HepG2 (cell line): ENCODE data around the gene SNAI1. TPM values are rescaled to one million over a fixed set of nuclear protein-coding genes. Genes with fewer than 3 reads are reported as not detected.

Experiments used
- BRD4 ChIP-seq: sonication (generic); formaldehyde crosslinking; IDR thresholded peaks from 2 replicates; pipeline ENCODE4 v1.4.0; 2020; ENCODE audit warnings: missing genetic modification reagents
- CHD2 ChIP-seq: IDR thresholded peaks from 2 replicates; pipeline ENCODE4 v1.6.1; 2011; ENCODE audit warnings: low read depth, low read length, improper control_type of control experiment
- FOXO4 ChIP-seq: sonication (generic); formaldehyde crosslinking; conservative IDR thresholded peaks from 2 replicates; pipeline ENCODE4 v1.8.1; 2023; ENCODE audit warnings: missing genetic modification reagents
- GABPB1 ChIP-seq: IDR thresholded peaks from 2 replicates; pipeline ENCODE4 v1.6.1; 2016; ENCODE audit warnings: mild to moderate bottlenecking, missing genetic modification reagents, moderate library complexity, missing compliant biosample characterization
- MEIS1 ChIP-seq: sonication (generic); formaldehyde crosslinking; IDR thresholded peaks from 2 replicates; pipeline ENCODE4 v1.9.0; 2021; ENCODE audit warnings: mild to moderate bottlenecking, missing genetic modification reagents, moderate library complexity, borderline replicate concordance
- SNAPC2 ChIP-seq: sonication (generic); formaldehyde crosslinking; IDR thresholded peaks from 2 replicates; pipeline ENCODE4 v1.8.1; 2022; ENCODE audit warnings: mild to moderate bottlenecking, missing genetic modification reagents
- TARDBP ChIP-seq: sonication (generic); formaldehyde crosslinking; IDR thresholded peaks from 2 replicates; pipeline ENCODE4 v1.8.0; 2022; ENCODE audit warnings: mild to moderate bottlenecking, missing genetic modification reagents
- UBTF ChIP-seq: sonication (generic); formaldehyde crosslinking; IDR thresholded peaks from 2 replicates; pipeline ENCODE4 v1.4.0; 2020; ENCODE audit warnings: mild to moderate bottlenecking, missing genetic modification reagents
- ZBTB33 ChIP-seq: sonication (generic); formaldehyde crosslinking; IDR thresholded peaks from 2 replicates; pipeline ENCODE4 v1.4.0; 2020; ENCODE audit warnings: missing genetic modification reagents
- ZEB1 ChIP-seq: IDR thresholded peaks from 2 replicates; pipeline ENCODE4 v1.6.1; 2012; ENCODE audit warnings: mild to moderate bottlenecking, low read depth, inconsistent platforms; ENCODE audit not compliant: insufficient replicate concordance
- ZFP41 ChIP-seq: sonication (generic); formaldehyde crosslinking; IDR thresholded peaks from 2 replicates; pipeline ENCODE4 v1.4.0; 2020; ENCODE audit warnings: mild to moderate bottlenecking, missing genetic modification reagents, borderline replicate concordance
- ZNF562 ChIP-seq: sonication (generic); formaldehyde crosslinking; IDR thresholded peaks from 2 replicates; pipeline ENCODE4 v1.8.0; 2022; ENCODE audit warnings: missing genetic modification reagents, borderline replicate concordance
- ZNF567 ChIP-seq: sonication (generic); formaldehyde crosslinking; IDR thresholded peaks from 2 replicates; pipeline ENCODE4 v1.8.1; 2023; ENCODE audit warnings: mild to moderate bottlenecking, missing genetic modification reagents, borderline replicate concordance
- ZSCAN30 ChIP-seq: sonication (generic); formaldehyde crosslinking; IDR thresholded peaks from 2 replicates; pipeline ENCODE4 v1.5.0; 2020; ENCODE audit warnings: mild to moderate bottlenecking, missing genetic modification reagents
- polyA plus RNA-seq, 8 experiments: library from polyadenylated mRNA; depleted of rRNA in 3 of 8; stranded (reverse) in 7 of 8; unstranded in 1 of 8; fragments of >200 nt; fragmentation: Illumina TruSeq in 4 of 8; extraction: Trizol in 4 of 8; gene quantifications; 2 replicates each; pipeline versions ENCODE4 v1.2.1 to v1.2.3, GENCODE V29; 2011 to 2016; ENCODE audit warnings: low read depth in 4 of 8, missing spikeins in 1 of 8, mixed read lengths in 1 of 8; ENCODE audit not compliant: insufficient read depth in 1 of 8
- total RNA-seq, 5 experiments: library from RNA; depleted of rRNA; stranded (reverse); fragments of >200 nt; fragmentation: Illumina TruSeq; extraction: Trizol; gene quantifications; 2 replicates each; pipeline ENCODE4 v1.2.3, GENCODE V29; 2016; ENCODE audit warnings: low read depth in 1 of 5
- TF ChIP-seq, protein P1 (sequence below): sonication (generic); formaldehyde crosslinking; IDR thresholded peaks from 2 replicates; pipeline ENCODE4 v1.4.0; 2020; ENCODE audit warnings: mild to moderate bottlenecking, low read depth, missing genetic modification reagents
- TF ChIP-seq, protein P2 (sequence below): sonication (generic); IDR thresholded peaks from 2 replicates; pipeline ENCODE4 v1.6.1; 2016; ENCODE audit warnings: low read depth, borderline replicate concordance
- TF ChIP-seq, protein P3 (sequence below): sonication (generic); formaldehyde crosslinking; IDR thresholded peaks from 2 replicates; pipeline ENCODE4 v1.9.0; 2022; ENCODE audit warnings: low read depth, missing genetic modification reagents

SNAI1 gene
- total and polyA plus RNA-seq, 2 of the 13 experiments (the other 11 are each of a cell fraction or from before 2014, with no cell fraction given): 1.3 to 1.4 TPM

GRCh38 chr20:49964964-49965780 is 17.6 kb upstream of the SNAI1 start (continued):
- 0 out of 2 replicates have a peak, but pooled peaks have one; percentile 37 for TF ChIP-seq UBTF (CRISPR knock-in tag)
- peak; percentile 65 for TF ChIP-seq GABPB1 (CRISPR knock-in tag)
- TF ChIP-seq TARDBP (CRISPR knock-in tag): peak; percentile 76
- 0 out of 2 replicates have a peak, but pooled peaks have one; percentile 16 for TF ChIP-seq CHD2
- peak; percentile 31; the same call in 1 of the 2 replicates for TF ChIP-seq ZBTB33 (CRISPR knock-in tag)
- TF ChIP-seq, protein P1, sequence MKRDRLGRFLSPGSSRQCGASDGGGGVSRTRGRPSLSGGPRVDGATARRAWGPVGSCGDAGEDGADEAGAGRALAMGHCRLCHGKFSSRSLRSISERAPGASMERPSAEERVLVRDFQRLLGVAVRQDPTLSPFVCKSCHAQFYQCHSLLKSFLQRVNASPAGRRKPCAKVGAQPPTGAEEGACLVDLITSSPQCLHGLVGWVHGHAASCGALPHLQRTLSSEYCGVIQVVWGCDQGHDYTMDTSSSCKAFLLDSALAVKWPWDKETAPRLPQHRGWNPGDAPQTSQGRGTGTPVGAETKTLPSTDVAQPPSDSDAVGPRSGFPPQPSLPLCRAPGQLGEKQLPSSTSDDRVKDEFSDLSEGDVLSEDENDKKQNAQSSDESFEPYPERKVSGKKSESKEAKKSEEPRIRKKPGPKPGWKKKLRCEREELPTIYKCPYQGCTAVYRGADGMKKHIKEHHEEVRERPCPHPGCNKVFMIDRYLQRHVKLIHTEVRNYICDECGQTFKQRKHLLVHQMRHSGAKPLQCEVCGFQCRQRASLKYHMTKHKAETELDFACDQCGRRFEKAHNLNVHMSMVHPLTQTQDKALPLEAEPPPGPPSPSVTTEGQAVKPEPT (CRISPR knock-in tag): no peak
- TF ChIP-seq MEIS1 (CRISPR knock-in tag): no peak
- TF ChIP-seq ZFP41: no peak
- TF ChIP-seq ZSCAN30 (CRISPR knock-in tag): no peak
- 0 out of 2 replicates have a peak, but pooled peaks have one; percentile 39 for TF ChIP-seq SNAPC2 (CRISPR knock-in tag)
- TF ChIP-seq, protein P2, sequence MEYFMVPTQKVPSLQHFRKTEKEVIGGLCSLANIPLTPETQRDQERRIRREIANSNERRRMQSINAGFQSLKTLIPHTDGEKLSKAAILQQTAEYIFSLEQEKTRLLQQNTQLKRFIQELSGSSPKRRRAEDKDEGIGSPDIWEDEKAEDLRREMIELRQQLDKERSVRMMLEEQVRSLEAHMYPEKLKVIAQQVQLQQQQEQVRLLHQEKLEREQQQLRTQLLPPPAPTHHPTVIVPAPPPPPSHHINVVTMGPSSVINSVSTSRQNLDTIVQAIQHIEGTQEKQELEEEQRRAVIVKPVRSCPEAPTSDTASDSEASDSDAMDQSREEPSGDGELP: peak; percentile 26; the same call in 1 of the 2 replicates
- TF ChIP-seq ZEB1: peak; percentile 72
- TF ChIP-seq BRD4 (CRISPR knock-in tag): peak; percentile 24; the same call in 1 of the 2 replicates
- TF ChIP-seq, protein P3, sequence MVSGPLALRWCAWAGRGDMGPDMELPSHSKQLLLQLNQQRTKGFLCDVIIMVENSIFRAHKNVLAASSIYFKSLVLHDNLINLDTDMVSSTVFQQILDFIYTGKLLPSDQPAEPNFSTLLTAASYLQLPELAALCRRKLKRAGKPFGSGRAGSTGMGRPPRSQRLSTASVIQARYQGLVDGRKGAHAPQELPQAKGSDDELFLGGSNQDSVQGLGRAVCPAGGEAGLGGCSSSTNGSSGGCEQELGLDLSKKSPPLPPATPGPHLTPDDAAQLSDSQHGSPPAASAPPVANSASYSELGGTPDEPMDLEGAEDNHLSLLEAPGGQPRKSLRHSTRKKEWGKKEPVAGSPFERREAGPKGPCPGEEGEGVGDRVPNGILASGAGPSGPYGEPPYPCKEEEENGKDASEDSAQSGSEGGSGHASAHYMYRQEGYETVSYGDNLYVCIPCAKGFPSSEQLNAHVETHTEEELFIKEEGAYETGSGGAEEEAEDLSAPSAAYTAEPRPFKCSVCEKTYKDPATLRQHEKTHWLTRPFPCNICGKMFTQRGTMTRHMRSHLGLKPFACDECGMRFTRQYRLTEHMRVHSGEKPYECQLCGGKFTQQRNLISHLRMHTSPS (CRISPR knock-in tag): no peak
- TF ChIP-seq FOXO4 (CRISPR knock-in tag): no peak
- TF ChIP-seq ZNF567: no peak
- TF ChIP-seq ZNF562 (CRISPR knock-in tag): no peak
